Type B pancreatic cell (in vitro differentiated cells): ENCODE measurements around the gene PHLPP2. TPM values are rescaled to one million over a fixed set of nuclear protein-coding genes. Genes with fewer than 3 reads are reported as not detected.

ENCODE experiments used
- DNase-seq: peaks from one replicate; pipeline ENCODE4 v3.0.0; 2021; ENCODE audit warnings: mixed read lengths; ENCODE audit not compliant: unreplicated experiment; ENCODE audit errors: extremely low spot score
- H3K27ac Mint-ChIP-seq: 2 replicates; pipeline ENCODE4 v1.8.0; 2021; ENCODE audit warnings: mild to moderate bottlenecking, mixed read lengths
- H3K27me3 Mint-ChIP-seq: 2 replicates; pipeline ENCODE4 v1.8.0; 2021; ENCODE audit warnings: mixed read lengths
- H3K36me3 Mint-ChIP-seq: 2 replicates; pipeline ENCODE4 v1.8.0; 2021; ENCODE audit warnings: mixed read lengths
- H3K4me1 Mint-ChIP-seq: one replicate; pipeline ENCODE4 v1.8.0; 2021; ENCODE audit warnings: mixed read lengths; ENCODE audit not compliant: unreplicated experiment
- H3K4me3 Mint-ChIP-seq: 2 replicates; pipeline ENCODE4 v1.8.0; 2021; ENCODE audit warnings: mild to moderate bottlenecking, mixed read lengths
- H3K9me3 Mint-ChIP-seq: 2 replicates; pipeline ENCODE4 v1.8.0; 2021; ENCODE audit warnings: mixed read lengths
- total RNA-seq: library from RNA; stranded (reverse); gene quantifications from 2 replicates; pipeline ENCODE4 v1.2.1, GENCODE V29; 2021; ENCODE audit warnings: low replicate concordance
- TF ChIP-seq, protein P1 (sequence below): fragments of 200-600 bp; sonication (generic); conservative IDR thresholded peaks from 2 replicates; pipeline ENCODE4 v1.5.0; 2021; ENCODE audit warnings: antibody characterized with exemption, mild to moderate bottlenecking

PHLPP2 gene
- total RNA-seq, 1 donor from 2014 or later = 12.0 TPM

DNA sequence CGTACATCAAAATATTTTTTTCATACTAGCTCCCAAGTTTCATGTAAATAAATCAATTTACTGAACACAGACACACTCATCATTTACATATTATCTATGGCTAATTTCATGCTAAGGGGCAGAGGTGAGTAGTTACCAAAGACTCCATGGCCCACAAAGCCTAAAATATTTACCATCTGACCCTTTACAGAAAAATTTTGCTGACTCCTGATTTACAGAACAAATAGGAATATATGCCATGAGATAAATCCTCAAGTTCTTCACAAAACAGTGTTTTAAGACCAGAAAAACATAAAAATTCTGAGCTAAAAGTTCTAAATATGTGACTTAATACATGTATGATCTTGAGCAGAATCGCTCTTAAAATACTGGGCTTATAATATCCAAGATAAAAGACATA lies 36.6 kb upstream of the PHLPP2 start:
- Mint-ChIP-seq H3K36me3 (peaks cover 22% of the 10 kb centered on the region), H3K9me3 (no peaks in the 10 kb centered on the region), H3K4me3 (no peak overlapping the region), H3K4me1 (no peaks in the 10 kb centered on the region), H3K27me3 (no peaks in the 10 kb centered on the region), H3K27ac (no peak overlapping the region)
- DNase-seq = no peak
- TF ChIP-seq, protein P1, sequence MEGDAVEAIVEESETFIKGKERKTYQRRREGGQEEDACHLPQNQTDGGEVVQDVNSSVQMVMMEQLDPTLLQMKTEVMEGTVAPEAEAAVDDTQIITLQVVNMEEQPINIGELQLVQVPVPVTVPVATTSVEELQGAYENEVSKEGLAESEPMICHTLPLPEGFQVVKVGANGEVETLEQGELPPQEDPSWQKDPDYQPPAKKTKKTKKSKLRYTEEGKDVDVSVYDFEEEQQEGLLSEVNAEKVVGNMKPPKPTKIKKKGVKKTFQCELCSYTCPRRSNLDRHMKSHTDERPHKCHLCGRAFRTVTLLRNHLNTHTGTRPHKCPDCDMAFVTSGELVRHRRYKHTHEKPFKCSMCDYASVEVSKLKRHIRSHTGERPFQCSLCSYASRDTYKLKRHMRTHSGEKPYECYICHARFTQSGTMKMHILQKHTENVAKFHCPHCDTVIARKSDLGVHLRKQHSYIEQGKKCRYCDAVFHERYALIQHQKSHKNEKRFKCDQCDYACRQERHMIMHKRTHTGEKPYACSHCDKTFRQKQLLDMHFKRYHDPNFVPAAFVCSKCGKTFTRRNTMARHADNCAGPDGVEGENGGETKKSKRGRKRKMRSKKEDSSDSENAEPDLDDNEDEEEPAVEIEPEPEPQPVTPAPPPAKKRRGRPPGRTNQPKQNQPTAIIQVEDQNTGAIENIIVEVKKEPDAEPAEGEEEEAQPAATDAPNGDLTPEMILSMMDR = no peak

- no peaks in the 10 kb centered on the region for H3K4me1 Mint-ChIP-seq
- H3K27ac Mint-ChIP-seq = no peak overlapping the region
- H3K36me3 Mint-ChIP-seq = peaks cover 24% of the 10 kb centered on the region
- H3K4me3 Mint-ChIP-seq = no peak overlapping the region
- no peaks in the 10 kb centered on the region for H3K27me3 Mint-ChIP-seq
- no peaks in the 10 kb centered on the region for H3K9me3 Mint-ChIP-seq
- DNase-seq = no peak
- TF ChIP-seq, protein P1 = no peak
Measured at GRCh38 chr16:71758293-71758760, 33.8 kb upstream of the PHLPP2 start.

DNA sequence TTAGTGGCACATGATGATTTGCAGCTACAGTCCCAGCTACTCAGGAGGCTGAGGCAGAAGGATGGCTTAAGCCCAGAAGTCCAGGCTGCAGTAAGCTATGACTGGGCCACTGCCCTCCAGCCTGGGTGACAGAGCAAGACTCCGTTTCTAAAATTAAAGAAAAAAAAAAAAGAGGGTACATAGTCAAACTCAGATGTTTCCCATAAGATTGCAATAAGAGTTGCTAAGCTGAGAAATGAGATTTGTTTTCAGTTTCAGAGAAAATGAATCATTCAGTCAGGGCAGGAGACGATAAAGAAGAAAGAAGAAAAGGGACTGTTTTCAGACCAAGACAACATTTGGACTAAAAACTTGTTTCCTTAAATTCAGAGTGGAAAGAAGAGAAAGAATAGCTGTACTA lies 30.2 kb upstream of the PHLPP2 start:
- Mint-ChIP-seq H3K4me1 (no peaks in the 10 kb centered on the region), H3K27me3 (no peaks in the 10 kb centered on the region), H3K27ac (no peak overlapping the region), H3K9me3 (no peaks in the 10 kb centered on the region), H3K36me3 (peaks cover 31% of the 10 kb centered on the region), H3K4me3 (no peak overlapping the region)
- DNase-seq = no peak
- TF ChIP-seq, protein P1 = no peak

DNA sequence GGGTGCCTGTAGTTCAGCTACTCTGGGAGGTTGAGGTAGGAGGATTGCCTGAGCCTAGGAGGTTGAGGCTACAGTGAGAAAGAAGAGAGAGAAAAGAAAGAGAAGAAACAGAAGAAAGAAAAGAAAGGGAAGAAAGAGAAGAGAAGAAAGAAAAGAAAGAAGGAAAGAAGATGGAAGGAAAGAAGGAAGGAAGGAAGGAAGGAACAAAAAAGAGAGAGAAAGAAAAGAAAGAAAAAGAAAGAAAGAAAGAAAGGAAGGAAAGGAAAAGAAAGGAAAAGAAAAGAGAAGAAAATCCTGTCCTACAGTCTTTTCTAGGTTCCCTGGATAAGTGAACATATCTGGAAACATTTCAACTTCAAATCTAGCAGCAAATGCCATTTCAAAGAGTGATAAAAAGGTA lies 29.6 kb upstream of the PHLPP2 start:
- no peak overlapping the region for H3K4me3 Mint-ChIP-seq
- DNase-seq = no peak
- H3K27ac Mint-ChIP-seq = no peak overlapping the region
- H3K4me1 Mint-ChIP-seq = no peaks in the 10 kb centered on the region
- H3K27me3 Mint-ChIP-seq = no peaks in the 10 kb centered on the region
- peaks cover 33% of the 10 kb centered on the region for H3K36me3 Mint-ChIP-seq
- TF ChIP-seq, protein P1 = no peak
- no peaks in the 10 kb centered on the region for H3K9me3 Mint-ChIP-seq

DNA sequence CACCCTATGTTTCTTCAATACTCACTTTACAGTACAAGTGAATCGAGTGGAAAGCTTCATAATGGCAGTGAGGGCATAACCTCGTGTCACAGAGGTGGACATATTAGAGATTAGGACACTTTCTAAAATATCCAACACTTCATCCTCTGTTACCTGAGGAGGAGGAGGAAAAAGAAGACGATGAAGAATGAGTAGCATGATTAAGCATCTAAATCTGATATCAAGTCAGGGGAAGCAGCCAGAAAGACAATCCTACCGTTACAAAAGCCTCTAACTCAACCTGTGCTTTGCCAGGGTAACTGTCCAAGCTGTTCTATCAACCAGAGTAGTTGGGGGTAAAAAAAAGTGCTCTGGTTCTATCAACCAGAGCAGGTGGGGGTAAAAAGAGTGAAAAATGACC lies 23.7 kb upstream of the PHLPP2 start:
- H3K27ac Mint-ChIP-seq = no peak overlapping the region
- peaks cover 22% of the 10 kb centered on the region for H3K36me3 Mint-ChIP-seq

More for the DNA sequence above, 23.7 kb upstream of the PHLPP2 start:
- H3K27me3 Mint-ChIP-seq = no peaks in the 10 kb centered on the region
- no peaks in the 10 kb centered on the region for H3K9me3 Mint-ChIP-seq
- no peak for DNase-seq
- H3K4me1 Mint-ChIP-seq = no peaks in the 10 kb centered on the region
- TF ChIP-seq, protein P1 = no peak
- no peak overlapping the region for H3K4me3 Mint-ChIP-seq
